OCI-LY3 (cell line): ENCODE results near the gene SAMD7.

Source experiments
- EZH2phosphoT487 ChIP-seq: fragments of 200-600 bp; shearing (Covaris generic); IDR thresholded peaks from 2 replicates; pipeline ENCODE4 v1.6.1; 2018; ENCODE audit warnings: antibody characterized with exemption, mixed run types, low read depth
- TF ChIP-seq, protein P1 (sequence below): fragments of 200-600, 300-600 bp; sonication (generic); IDR thresholded peaks from 2 replicates; pipeline ENCODE4 v1.5.1; 2014; ENCODE audit warnings: antibody characterized with exemption, low read length, low read depth

DNA sequence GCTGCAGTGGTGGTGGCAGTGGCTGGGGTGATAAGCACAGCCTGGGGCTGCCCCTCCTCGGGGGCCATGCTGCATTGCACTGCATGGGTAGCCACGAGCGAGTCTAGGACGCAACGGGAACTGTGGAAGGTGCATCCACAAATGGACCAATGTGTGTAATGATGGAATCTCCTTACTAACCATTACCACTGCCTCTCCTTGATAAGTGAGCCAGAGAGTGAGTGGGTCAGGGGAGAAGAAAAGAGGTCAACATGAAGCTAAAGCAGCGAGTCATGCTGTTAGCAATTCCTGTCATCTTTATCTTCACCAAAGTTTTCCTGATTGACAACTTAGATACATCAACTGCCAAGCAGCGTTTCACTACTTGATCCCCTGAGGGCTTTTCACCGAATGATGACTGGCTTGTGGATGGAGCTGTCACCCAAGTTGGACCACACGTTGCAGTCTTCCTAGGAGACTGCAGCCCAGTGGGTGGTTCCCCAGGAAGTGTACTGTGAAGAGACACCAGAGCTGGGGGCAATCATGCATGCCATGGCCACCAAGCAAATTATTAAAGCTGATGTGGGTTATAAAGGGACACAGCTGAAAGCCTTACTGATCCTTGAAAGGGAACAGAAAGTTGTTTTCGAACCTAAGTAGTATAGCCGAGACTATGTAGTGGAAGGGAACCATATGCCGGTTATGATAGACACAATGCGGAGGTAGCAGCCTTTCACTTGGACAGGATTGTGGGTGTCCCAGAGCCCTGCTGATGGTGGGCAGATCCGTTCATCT, 20.6 kb downstream of the SAMD7 start:
- TF ChIP-seq, protein P1, sequence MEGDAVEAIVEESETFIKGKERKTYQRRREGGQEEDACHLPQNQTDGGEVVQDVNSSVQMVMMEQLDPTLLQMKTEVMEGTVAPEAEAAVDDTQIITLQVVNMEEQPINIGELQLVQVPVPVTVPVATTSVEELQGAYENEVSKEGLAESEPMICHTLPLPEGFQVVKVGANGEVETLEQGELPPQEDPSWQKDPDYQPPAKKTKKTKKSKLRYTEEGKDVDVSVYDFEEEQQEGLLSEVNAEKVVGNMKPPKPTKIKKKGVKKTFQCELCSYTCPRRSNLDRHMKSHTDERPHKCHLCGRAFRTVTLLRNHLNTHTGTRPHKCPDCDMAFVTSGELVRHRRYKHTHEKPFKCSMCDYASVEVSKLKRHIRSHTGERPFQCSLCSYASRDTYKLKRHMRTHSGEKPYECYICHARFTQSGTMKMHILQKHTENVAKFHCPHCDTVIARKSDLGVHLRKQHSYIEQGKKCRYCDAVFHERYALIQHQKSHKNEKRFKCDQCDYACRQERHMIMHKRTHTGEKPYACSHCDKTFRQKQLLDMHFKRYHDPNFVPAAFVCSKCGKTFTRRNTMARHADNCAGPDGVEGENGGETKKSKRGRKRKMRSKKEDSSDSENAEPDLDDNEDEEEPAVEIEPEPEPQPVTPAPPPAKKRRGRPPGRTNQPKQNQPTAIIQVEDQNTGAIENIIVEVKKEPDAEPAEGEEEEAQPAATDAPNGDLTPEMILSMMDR = no peak
- no peak for TF ChIP-seq EZH2phosphoT487
